SK-N-SH (cell line): Measurements from ENCODE around the gene KCNAB3.

ENCODE experiments used
- CTCF ChIP-seq: fragments of 200-600 bp; sonication (generic); IDR thresholded peaks from 2 replicates; pipeline ENCODE4 v1.6.1; 2017; ENCODE audit warnings: antibody characterized with exemption, mild to moderate bottlenecking, moderate library complexity
- ELF1 ChIP-seq: IDR thresholded peaks from 2 replicates; pipeline ENCODE4 v1.4.0; 2012
- FOXJ3 ChIP-seq: sonication (generic); formaldehyde crosslinking; IDR thresholded peaks from 2 replicates; pipeline ENCODE4 v1.5.1; 2020; ENCODE audit warnings: mild to moderate bottlenecking, missing genetic modification reagents
- JUND ChIP-seq: IDR thresholded peaks from 2 replicates; pipeline ENCODE4 v1.4.0; 2012
- MXI1 ChIP-seq: IDR thresholded peaks from 2 replicates; pipeline ENCODE4 v1.6.1; 2012; ENCODE audit warnings: mild to moderate bottlenecking, low read depth, low read length, improper control_type of control experiment
- NFIC ChIP-seq: IDR thresholded peaks from 2 replicates; pipeline ENCODE4 v1.4.0; 2012; ENCODE audit warnings: borderline replicate concordance
- POLR2AphosphoS5 ChIP-seq: IDR thresholded peaks from 2 replicates; pipeline ENCODE4 v1.6.1; 2012; ENCODE audit warnings: low read depth, low read length
- RFX5 ChIP-seq: IDR thresholded peaks from 2 replicates; pipeline ENCODE4 v1.6.1; 2012; ENCODE audit warnings: mild to moderate bottlenecking, improper control_type of control experiment, low read length
- SIN3A ChIP-seq: IDR thresholded peaks from 2 replicates; pipeline ENCODE4 v1.6.1; 2012; ENCODE audit warnings: low read depth, mild to moderate bottlenecking, low read length, moderate library complexity, borderline replicate concordance
- YY1 ChIP-seq: IDR thresholded peaks from 2 replicates; pipeline ENCODE4 v1.4.0; 2012; ENCODE audit warnings: low read depth, mild to moderate bottlenecking
- TF ChIP-seq, protein P1 (sequence below): IDR thresholded peaks from 2 replicates; pipeline ENCODE4 v1.6.1; 2012; ENCODE audit warnings: mild to moderate bottlenecking, low read depth, low read length, moderate library complexity
- TF ChIP-seq, protein P2 (sequence below): IDR thresholded peaks from 2 replicates; pipeline ENCODE4 v1.4.0; 2012; ENCODE audit warnings: low read depth, borderline replicate concordance

GRCh38 chr17:7930841-7931631 is 1.4 kb upstream of the KCNAB3 start:
- TF ChIP-seq CTCF = no peak
- no peak for TF ChIP-seq SIN3A
- no peak for TF ChIP-seq POLR2AphosphoS5
- TF ChIP-seq JUND = no peak
- TF ChIP-seq FOXJ3 (CRISPR knock-in tag) = no peak
- no peak for TF ChIP-seq RFX5
- TF ChIP-seq YY1 = no peak
- TF ChIP-seq MXI1 = no peak
- TF ChIP-seq, protein P1, sequence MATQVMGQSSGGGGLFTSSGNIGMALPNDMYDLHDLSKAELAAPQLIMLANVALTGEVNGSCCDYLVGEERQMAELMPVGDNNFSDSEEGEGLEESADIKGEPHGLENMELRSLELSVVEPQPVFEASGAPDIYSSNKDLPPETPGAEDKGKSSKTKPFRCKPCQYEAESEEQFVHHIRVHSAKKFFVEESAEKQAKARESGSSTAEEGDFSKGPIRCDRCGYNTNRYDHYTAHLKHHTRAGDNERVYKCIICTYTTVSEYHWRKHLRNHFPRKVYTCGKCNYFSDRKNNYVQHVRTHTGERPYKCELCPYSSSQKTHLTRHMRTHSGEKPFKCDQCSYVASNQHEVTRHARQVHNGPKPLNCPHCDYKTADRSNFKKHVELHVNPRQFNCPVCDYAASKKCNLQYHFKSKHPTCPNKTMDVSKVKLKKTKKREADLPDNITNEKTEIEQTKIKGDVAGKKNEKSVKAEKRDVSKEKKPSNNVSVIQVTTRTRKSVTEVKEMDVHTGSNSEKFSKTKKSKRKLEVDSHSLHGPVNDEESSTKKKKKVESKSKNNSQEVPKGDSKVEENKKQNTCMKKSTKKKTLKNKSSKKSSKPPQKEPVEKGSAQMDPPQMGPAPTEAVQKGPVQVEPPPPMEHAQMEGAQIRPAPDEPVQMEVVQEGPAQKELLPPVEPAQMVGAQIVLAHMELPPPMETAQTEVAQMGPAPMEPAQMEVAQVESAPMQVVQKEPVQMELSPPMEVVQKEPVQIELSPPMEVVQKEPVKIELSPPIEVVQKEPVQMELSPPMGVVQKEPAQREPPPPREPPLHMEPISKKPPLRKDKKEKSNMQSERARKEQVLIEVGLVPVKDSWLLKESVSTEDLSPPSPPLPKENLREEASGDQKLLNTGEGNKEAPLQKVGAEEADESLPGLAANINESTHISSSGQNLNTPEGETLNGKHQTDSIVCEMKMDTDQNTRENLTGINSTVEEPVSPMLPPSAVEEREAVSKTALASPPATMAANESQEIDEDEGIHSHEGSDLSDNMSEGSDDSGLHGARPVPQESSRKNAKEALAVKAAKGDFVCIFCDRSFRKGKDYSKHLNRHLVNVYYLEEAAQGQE = no peak
- TF ChIP-seq, protein P2, sequence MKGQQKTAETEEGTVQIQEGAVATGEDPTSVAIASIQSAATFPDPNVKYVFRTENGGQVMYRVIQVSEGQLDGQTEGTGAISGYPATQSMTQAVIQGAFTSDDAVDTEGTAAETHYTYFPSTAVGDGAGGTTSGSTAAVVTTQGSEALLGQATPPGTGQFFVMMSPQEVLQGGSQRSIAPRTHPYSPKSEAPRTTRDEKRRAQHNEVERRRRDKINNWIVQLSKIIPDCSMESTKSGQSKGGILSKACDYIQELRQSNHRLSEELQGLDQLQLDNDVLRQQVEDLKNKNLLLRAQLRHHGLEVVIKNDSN = no peak
- no peak for TF ChIP-seq NFIC
- no peak for TF ChIP-seq ELF1
